ENCODE data around the gene SUGP1.
"Not testable (repeated sequence)": the region's sequence is repeated elsewhere in the genome, so short reads cannot be mapped to it uniquely, and the experiment has no call there.

The SUGP1 gene

GRCh38 chr19:19320361-19321140 is at the start of gene SUGP1, which contains the start of gene MAU2:
Gene SUGP1, minus strand, starts transcription at chr19:19320509. Its CDS starts 13 bp downstream, at chr19:19320496.
Gene MAU2, plus strand, starts transcription at chr19:19320829. Its CDS starts 31 bp downstream, at chr19:19320860.
- DNase-seq: peak; percentile 87

GRCh38 chr19:19368087-19368486 is 47.8 kb upstream of the SUGP1 start:
- DNase-seq: no peak

- peak; percentile 73 for DNase-seq
Measured at GRCh38 chr19:19366434-19367396, 46.4 kb upstream of the SUGP1 start.

- no peak for DNase-seq
Measured at GRCh38 chr19:19362075-19362474, 41.8 kb upstream of the SUGP1 start.

- peak; percentile 69 for DNase-seq
Measured at GRCh38 chr19:19361075-19361594, 40.8 kb upstream of the SUGP1 start.

GRCh38 chr19:19356901-19357566 is 36.7 kb upstream of the SUGP1 start:
- no peak for DNase-seq

- no peak for DNase-seq
Measured at GRCh38 chr19:19356500-19356899, 36.2 kb upstream of the SUGP1 start.

- DNase-seq: no peak
Measured at GRCh38 chr19:19355606-19356139, 35.4 kb upstream of the SUGP1 start.

GRCh38 chr19:19354932-19355331 is 34.6 kb upstream of the SUGP1 start:
- no peak for DNase-seq

- no peak for DNase-seq
Measured at GRCh38 chr19:19354007-19354406, 33.7 kb upstream of the SUGP1 start.

GRCh38 chr19:19352823-19353222 is 32.5 kb upstream of the SUGP1 start:
- DNase-seq: no peak

- DNase-seq: not testable (repeated sequence)
Measured at GRCh38 chr19:19350756-19351155, 30.4 kb upstream of the SUGP1 start.

- DNase-seq: no peak
Measured at GRCh38 chr19:19349365-19349764, 29.1 kb upstream of the SUGP1 start.

GRCh38 chr19:19348266-19348665 is 28.0 kb upstream of the SUGP1 start:
- DNase-seq: no peak

- no peak for DNase-seq
Measured at GRCh38 chr19:19347401-19348110, 27.2 kb upstream of the SUGP1 start.

GRCh38 chr19:19345970-19346369 is 25.7 kb upstream of the SUGP1 start:
- DNase-seq: no peak

- no peak for DNase-seq
Measured at GRCh38 chr19:19345232-19345631, 24.9 kb upstream of the SUGP1 start.

GRCh38 chr19:19343762-19344161 is 23.5 kb upstream of the SUGP1 start:
- no peak for DNase-seq

- no peak for DNase-seq
Measured at GRCh38 chr19:19343016-19343362, 22.7 kb upstream of the SUGP1 start.

GRCh38 chr19:19342086-19343015 is 22.0 kb upstream of the SUGP1 start:
- no peak for DNase-seq

- DNase-seq: no peak
Measured at GRCh38 chr19:19341026-19341425, 20.7 kb upstream of the SUGP1 start.

Measured in activated CD8-positive, alpha-beta memory T cell treated with anti-CD3 and anti-CD28 coated beads, Interleukin-2, amount 50 U/mL, for 4 hours (primary cell).